Sigmoid colon (tissue), 7 donors: Measurements from ENCODE around the gene MECP2. TPM values are rescaled to one million over a fixed set of nuclear protein-coding genes. Genes with fewer than 3 reads are reported as not detected.

ENCODE experiments used
- DNase-seq: peaks from one replicate; pipeline ENCODE4 v3.0.0-alpha.2; 2019
- H3K27ac ChIP-seq, 4 donors: fragments of 200-600 bp; sonication (generic); one replicate each; pipeline ENCODE4 v1.5.1; 2016 to 2019; ENCODE audit warnings: mild to moderate bottlenecking in 1 of 4
- H3K27me3 ChIP-seq, 3 donors: fragments of 200-600 bp; sonication (generic); one replicate each; pipeline ENCODE4 v1.5.1; 2019; ENCODE audit warnings: mild to moderate bottlenecking in 1 of 3
- H3K36me3 ChIP-seq, 4 donors: fragments of 200-600 bp; sonication (generic); one replicate each; pipeline ENCODE4 v1.5.1; 2016 to 2019
- H3K4me1 ChIP-seq, 4 donors: fragments of 200-600 bp; sonication (generic); one replicate each; pipeline ENCODE4 v1.5.1; 2017 to 2019
- H3K4me3 ChIP-seq, 4 donors: fragments of 200-600 bp; sonication (generic); one replicate each; pipeline ENCODE4 v1.5.1; 2017 to 2019; ENCODE audit warnings: mild to moderate bottlenecking in 2 of 4, moderate library complexity in 1 of 4
- H3K9me3 ChIP-seq, 4 donors: fragments of 200-600 bp in 3 of 4; sonication (generic) in 3 of 4; one replicate each; pipeline versions ENCODE4 v1.5.1 to v1.6.1; 2013 to 2019
- CTCF ChIP-seq, 4 experiments: fragments of 450-650 bp in 3 of 4; fragments of 200-600 bp in 1 of 4; IDR thresholded peaks; one replicate each; pipeline ENCODE4 v1.5.1; 2016 to 2019; ENCODE audit warnings: antibody characterized with exemption in 4 of 4, mild to moderate bottlenecking in 3 of 4, moderate library complexity in 2 of 4
- EP300 ChIP-seq, 4 donors: sonication (generic); formaldehyde crosslinking; IDR thresholded peaks; one replicate each; pipeline ENCODE4 v1.6.1; 2017; ENCODE audit warnings: antibody characterized with exemption in 4 of 4
- POLR2A ChIP-seq, 2 donors: fragments of 450-650 bp; IDR thresholded peaks; one replicate each; pipeline ENCODE4 v1.6.1; 2016; ENCODE audit warnings: antibody characterized with exemption in 2 of 2, mild to moderate bottlenecking in 2 of 2, moderate library complexity in 2 of 2
- POLR2AphosphoS5 ChIP-seq, 4 donors: sonication (generic); formaldehyde crosslinking; IDR thresholded peaks; one replicate each; pipeline ENCODE4 v1.6.1; 2017; ENCODE audit warnings: antibody characterized with exemption in 4 of 4
- WGBS, 2 donors: extraction: QIAGEN DNeasy Blood & Tissue Kit; methylation state at CpG; one replicate each; pipeline ENCODE4 v1.1.7; 2013; 5-methylcytosine and 5-hydroxymethylcytosine counted together
- intact Hi-C: fragments of 100-400 bp; cut with DNase I; formaldehyde crosslinking; loops from one replicate; pipeline ENCODE4 v1.15.1; 2023
- polyA plus RNA-seq, 3 donors: library from polyadenylated mRNA; stranded (reverse); fragments of 200-250 nt; gene quantifications; one replicate each; pipeline ENCODE4 v1.2.3, GENCODE V29; 2013
- total RNA-seq, 4 donors: library from RNA; depleted of rRNA; stranded (reverse); fragments of >200 nt; gene quantifications; one replicate each; pipeline ENCODE4 v1.1.0, GENCODE V29; 2016
- donor health status: healthy with polysubstance abuse.
- donor health status: Bipolar disorder and iron deficiency.
- donor health status: healthy.

Gene MECP2
- total and polyA plus RNA-seq, 7 donors, result 14.4 to 57.9 (median 43.9) TPM

- H3K36me3 ChIP-seq, result peaks cover 0 to 37% (median 11%) of the 10 kb centered on the region in 4 donors
- no peak for DNase-seq
- 87 to 89% methylated on average over 6 of the region's 6 CpGs for WGBS, 2 donors
- H3K27me3 ChIP-seq, result no peaks in the 10 kb centered on the region
- H3K4me1 ChIP-seq, result no peaks in the 10 kb centered on the region
- intact Hi-C loops, result no loop called here
- TF ChIP-seq CTCF (IDR thresholded peaks at IDR 0.05) (no peak), POLR2A (IDR thresholded peaks at IDR 0.05) (no peak), POLR2AphosphoS5 (IDR thresholded peaks at IDR 0.05) (no peak), EP300 (IDR thresholded peaks at IDR 0.05) (no peak)
- H3K4me3 ChIP-seq, result no peak overlapping the region
- no peak overlapping the region for H3K27ac ChIP-seq
- H3K9me3 ChIP-seq, result no peaks in the 10 kb centered on the region
Measured at GRCh38 chrX:154027022-154027402, 70.5 kb downstream of the MECP2 start.

- TF ChIP-seq POLR2AphosphoS5 (IDR thresholded peaks at IDR 0.05), result no peak
- TF ChIP-seq CTCF (IDR thresholded peaks at IDR 0.05), result no peak
- TF ChIP-seq EP300 (IDR thresholded peaks at IDR 0.05), result no peak
- no peak for TF ChIP-seq POLR2A (IDR thresholded peaks at IDR 0.05)
- WGBS, 2 donors, result 94 to 96% methylated on average over 21 of the region's 21 CpGs
Measured at GRCh38 chrX:154026136-154027021, 71.1 kb downstream of the MECP2 start.

GRCh38 chrX:154025230-154025629 is 72.3 kb downstream of the MECP2 start:
- Histone ChIP-seq H3K36me3 (peaks cover 0 to 19% (median 2%) of the 10 kb centered on the region in 4 donors), H3K27me3 (no peaks in the 10 kb centered on the region), H3K9me3 (no peaks in the 10 kb centered on the region), H3K4me1 (peaks cover 0 to 14% (median 8%) of the 10 kb centered on the region in 4 donors), H3K27ac (peak overlapping the region in 1 of 4 donors; percentile 11), H3K4me3 (no peak overlapping the region)
- WGBS, 2 donors, result 80 to 93% methylated on average over 8 of the region's 8 CpGs
- intact Hi-C loops, result no loop called here
- TF ChIP-seq POLR2AphosphoS5 (IDR thresholded peaks at IDR 0.05), result no peak
- no peak for TF ChIP-seq CTCF (IDR thresholded peaks at IDR 0.05)
- TF ChIP-seq EP300 (IDR thresholded peaks at IDR 0.05), result no peak
- TF ChIP-seq POLR2A (IDR thresholded peaks at IDR 0.05), result no peak
- DNase-seq, result peak; percentile 58

More at GRCh38 chrX:154026136-154027021, 71.1 kb downstream of the MECP2 start:
- intact Hi-C loops, result no loop called here
- DNase-seq, result peak; percentile 60
- no peak overlapping the region for H3K27ac ChIP-seq
- no peaks in the 10 kb centered on the region for H3K27me3 ChIP-seq
- H3K36me3 ChIP-seq, result peaks cover 0 to 30% (median 11%) of the 10 kb centered on the region in 4 donors
- H3K9me3 ChIP-seq, result no peaks in the 10 kb centered on the region
- H3K4me3 ChIP-seq, result no peak overlapping the region
- peaks cover 0 to 2% (median under 1%) of the 10 kb centered on the region in 4 donors for H3K4me1 ChIP-seq

GRCh38 chrX:154024271-154024670 is 73.2 kb downstream of the MECP2 start:
- peaks cover 0 to 15% (median 8%) of the 10 kb centered on the region in 4 donors for H3K4me1 ChIP-seq
- no peaks in the 10 kb centered on the region for H3K9me3 ChIP-seq
- TF ChIP-seq POLR2A (IDR thresholded peaks at IDR 0.05), result no peak
- H3K27me3 ChIP-seq, result no peaks in the 10 kb centered on the region
- H3K27ac ChIP-seq, result no peak overlapping the region
- intact Hi-C loops, result no loop called here
- DNase-seq, result peak; percentile 50
- no peak overlapping the region for H3K4me3 ChIP-seq
- WGBS, 2 donors, result 95 to 96% methylated on average over 15 of the region's 15 CpGs
- H3K36me3 ChIP-seq, result peaks cover 0 to 9% (median 0%) of the 10 kb centered on the region in 4 donors

GRCh38 chrX:154023276-154024000 is 74.1 kb downstream of the MECP2 start:
- no peak overlapping the region for H3K27ac ChIP-seq
- H3K36me3 ChIP-seq, result peaks cover 0 to 1% (median 0%) of the 10 kb centered on the region in 4 donors
- 83 to 85% methylated on average over 27 of the region's 27 CpGs for WGBS, 2 donors
- TF ChIP-seq POLR2AphosphoS5 (IDR thresholded peaks at IDR 0.05) (no peak), POLR2A (IDR thresholded peaks at IDR 0.05) (no peak), EP300 (IDR thresholded peaks at IDR 0.05) (no peak)
- H3K27me3 ChIP-seq, result no peaks in the 10 kb centered on the region
- no peak overlapping the region for H3K4me3 ChIP-seq
- no peaks in the 10 kb centered on the region for H3K9me3 ChIP-seq
- peaks cover 0 to 21% (median 14%) of the 10 kb centered on the region in 4 donors for H3K4me1 ChIP-seq
- intact Hi-C loops, result no loop called here
- DNase-seq, result peak; percentile 62
